HG02610 (cell line): Measurements from ENCODE around the gene SETD2.

Experiments used
- ATAC-seq: cut with Tn5 transposase; IDR thresholded peaks from one replicate; pipeline ENCODE4 v1.9.1; 2021; ENCODE audit warnings: mild to moderate bottlenecking, moderate library complexity; ENCODE audit not compliant: unreplicated experiment

Gene SETD2

DNA sequence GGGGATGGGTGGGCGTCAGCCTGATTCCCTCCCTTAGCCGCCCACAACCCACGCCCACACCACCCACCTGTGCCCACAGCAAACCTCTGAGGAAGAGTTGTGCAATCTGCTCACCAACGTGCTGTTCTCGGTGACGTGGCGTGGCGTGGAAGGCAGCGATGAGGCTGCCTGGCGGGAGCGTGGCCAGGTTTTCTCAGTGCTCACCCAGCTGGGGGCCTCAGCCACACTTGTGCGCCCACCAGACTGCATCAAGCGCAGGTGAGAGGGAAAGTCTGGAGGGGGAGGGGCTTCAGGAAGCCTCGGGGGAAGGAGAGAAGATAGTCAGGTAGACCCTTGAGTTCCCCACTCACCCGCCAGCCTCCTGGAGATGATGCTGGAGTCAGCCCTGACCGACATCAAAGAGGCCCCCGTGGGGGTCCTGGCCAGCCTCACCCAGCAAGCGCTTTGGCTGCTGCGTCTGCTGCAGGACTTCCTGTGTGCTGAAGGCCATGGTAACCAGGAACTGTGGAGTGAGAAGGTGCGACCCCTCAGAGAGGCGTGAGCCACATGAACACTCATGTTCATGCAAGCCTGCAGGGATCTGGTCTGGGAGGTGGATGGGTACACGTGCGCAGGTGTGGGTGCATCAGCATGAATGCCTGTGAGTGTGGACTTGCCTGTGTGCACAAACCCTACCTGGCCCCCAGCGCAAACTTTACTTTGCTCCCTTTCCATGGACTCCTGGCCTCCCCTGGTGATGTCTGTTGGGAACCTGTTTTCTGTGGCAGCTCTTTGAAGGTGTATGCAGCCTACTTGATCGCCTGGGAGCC, 162.8 kb downstream of the SETD2 start:
- ATAC-seq, result no peak

DNA sequence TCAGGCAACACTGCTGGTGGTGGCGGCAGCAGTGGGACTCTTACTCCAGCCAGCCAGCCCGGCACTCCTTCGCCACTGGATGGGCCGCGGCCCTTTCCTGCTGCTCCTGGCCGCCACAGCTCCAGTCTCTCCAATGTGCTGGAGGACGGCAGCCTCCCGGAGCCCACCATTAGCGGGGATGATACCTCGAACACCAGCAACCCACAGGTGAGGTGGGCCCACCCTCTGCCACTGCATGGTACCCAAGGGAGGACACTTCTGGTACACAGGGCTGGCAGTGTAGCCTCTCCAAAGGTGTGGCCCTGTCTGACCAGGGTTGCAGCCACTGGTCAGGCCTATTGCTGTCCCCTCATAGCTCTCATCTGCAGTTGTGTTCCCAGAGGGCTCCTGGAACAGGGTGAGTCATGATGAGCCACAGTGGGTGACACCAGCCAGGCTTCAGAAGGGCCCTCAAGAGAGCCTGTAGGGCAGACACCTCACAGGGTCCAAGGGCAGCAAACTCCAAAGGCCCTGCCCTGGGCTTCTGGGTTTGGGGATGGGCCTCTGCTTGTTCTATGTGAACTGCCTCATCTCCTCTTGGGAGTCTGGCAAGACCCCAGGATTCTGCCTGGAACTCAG, 163.6 kb downstream of the SETD2 start:
- no peak for ATAC-seq

DNA sequence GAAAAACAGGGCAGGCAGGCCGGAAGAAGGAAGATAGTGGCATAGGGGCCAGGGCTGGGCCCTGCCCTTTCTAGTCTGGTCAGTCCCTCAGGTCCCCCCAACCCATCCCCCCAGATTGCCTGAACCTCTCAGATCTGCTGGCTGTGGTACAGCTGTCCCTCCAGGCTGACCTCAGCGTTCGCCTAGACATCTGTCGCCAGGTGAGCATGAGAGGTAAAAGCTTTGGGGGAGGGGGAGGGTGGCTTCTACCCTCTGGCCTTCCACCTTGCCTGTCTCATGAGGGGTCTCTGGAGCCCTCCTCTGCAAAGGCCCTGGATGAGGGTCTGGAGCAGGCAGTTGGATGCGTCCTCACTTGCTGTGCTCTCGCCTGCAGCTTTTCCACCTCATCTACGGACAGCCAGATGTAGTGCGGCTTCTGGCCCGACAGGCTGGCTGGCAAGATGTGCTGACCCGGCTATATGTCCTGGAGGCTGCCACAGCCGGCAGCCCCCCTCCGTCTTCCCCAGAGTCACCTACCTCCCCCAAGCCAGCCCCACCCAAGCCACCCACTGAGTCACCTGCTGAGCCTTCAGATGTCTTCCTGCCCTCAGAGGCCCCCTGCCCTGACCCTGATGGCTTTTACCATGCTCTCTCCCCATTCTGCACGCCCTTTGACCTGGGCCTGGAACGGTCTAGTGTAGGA, 164.3 kb downstream of the SETD2 start:
- no peak for ATAC-seq

DNA sequence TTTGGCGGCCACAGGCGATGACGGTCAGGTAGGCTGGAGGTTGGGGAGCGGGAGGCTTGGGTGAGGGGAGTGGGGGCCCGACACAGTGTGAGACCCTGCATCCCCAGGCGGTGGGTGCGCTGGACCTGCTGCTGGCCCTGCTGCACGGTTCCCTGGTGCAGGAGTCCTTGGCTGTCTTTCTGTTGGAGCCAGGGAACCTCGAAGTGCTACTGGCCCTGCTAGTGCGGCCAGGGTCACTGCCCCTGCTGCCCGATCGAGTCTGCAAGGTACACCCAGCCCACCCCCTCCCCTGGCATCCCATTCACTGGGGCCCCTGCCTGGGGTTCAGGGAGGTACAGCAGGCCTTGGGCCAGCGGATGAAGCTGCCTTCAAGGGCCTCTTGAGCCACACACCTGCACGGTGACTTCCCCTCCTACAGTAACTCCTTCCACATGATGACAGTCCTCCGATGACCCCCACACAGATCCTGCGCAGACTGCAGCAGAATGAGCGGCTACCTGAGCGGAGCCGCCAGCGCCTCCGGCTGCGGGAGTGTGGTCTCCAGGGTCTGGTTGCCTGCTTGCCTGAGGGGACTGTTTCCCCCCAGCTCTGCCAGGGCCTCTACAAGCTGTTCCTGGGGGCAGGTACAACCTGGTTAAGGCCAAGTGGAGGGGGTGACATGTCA, 164.9 kb downstream of the SETD2 start:
- no peak for ATAC-seq

DNA sequence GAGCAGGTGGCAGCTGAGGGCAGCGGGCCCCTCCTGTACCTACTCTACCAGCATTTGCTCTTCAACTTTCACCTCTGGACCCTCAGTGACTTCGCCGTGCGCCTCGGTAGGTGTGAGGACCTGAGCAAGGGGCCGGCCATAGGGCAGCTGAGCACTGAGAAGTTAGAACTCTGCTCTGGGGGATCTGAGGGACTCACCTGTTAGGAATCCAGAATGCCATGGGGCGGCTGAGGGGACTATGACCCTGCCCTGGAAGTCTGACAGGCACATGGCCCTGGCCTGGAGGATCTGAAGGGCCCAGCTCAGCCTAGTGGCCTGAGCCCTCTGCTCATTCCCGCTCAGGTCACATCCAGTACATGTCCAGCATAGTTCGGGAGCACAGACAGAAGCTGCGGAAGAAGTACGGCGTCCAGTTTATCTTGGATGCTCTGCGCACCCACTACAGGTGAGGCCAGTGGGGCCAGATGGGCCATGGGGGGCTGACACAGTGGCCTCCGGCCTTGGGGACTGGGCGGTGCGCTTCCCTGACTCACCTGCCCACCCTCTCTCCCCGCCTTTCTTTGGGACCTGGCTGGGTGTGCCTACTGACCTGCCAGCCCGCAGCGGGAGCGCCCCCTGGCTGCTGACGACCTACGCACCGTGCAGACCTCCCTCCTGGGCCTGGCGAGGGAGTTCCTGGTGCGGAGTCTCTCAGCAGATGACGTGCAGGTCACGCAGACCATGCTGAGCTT, 165.6 kb downstream of the SETD2 start:
- no peak for ATAC-seq

DNA sequence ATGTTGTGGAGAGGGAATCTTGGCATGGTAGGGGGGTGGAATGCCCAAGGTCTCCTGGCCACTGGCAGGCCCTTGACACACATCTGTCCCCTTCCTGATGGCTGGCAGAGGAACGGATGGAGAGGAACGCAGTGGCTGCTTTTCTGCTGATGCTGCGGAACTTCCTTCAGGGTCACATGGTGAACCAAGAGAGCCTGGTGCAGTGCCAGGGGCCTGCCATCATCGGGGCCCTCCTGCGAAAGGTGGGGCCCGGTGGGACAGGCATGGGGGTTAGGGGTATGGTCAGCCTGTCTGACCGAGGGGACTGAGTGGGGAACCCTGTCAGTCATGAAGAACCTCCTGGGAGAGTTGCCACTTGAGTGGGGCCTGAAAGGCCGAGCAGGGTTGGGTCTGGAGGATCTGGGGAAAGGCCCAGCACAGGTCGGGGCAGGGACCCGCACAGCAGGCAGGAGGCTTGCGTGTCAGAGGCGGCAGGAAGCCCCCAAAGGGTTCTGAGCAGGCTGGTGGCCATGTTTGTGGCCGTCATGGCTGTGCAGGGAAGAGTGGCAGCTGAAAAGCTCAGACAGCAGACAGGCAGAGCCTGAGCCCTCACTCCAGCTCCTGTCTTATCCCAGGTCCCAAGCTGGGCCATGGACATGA, 166.3 kb downstream of the SETD2 start:
- ATAC-seq, result no peak

DNA sequence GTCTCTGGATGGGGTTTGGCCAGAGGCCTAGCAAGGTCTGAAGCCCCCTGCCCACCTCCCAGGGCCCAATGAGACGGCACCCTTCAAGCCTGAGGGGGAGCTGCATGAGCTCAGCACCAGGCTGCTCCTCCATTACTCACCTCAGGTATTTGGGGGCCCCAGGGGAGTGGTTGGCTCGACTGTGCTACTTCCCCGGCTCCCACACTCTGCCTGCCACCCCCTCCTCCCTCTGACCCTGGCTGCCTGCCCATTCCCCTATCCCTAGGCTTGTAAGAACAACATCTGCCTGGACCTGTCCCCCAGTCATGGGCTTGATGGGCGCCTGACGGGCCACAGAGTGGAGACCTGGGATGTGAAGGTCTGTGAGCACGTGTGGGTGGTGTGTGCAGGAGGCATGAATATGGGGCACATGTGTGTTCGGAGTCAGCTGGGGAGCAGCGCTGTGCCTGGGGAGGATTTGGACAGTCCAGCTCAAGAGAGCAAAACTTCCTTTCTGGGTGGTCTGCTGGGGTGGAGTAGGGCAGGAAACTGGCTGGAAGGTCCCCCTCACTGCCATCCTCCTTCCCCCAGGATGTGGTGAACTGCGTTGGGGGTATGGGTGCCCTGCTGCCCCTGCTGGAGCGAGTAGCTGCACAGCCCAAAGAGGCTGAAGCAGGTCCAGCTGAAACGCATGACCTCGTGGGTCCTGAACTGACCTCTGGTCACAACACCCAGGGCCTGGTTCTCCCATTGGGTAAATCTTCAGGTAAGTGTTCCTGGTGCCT, 167.0 kb downstream of the SETD2 start:
- no peak for ATAC-seq

DNA sequence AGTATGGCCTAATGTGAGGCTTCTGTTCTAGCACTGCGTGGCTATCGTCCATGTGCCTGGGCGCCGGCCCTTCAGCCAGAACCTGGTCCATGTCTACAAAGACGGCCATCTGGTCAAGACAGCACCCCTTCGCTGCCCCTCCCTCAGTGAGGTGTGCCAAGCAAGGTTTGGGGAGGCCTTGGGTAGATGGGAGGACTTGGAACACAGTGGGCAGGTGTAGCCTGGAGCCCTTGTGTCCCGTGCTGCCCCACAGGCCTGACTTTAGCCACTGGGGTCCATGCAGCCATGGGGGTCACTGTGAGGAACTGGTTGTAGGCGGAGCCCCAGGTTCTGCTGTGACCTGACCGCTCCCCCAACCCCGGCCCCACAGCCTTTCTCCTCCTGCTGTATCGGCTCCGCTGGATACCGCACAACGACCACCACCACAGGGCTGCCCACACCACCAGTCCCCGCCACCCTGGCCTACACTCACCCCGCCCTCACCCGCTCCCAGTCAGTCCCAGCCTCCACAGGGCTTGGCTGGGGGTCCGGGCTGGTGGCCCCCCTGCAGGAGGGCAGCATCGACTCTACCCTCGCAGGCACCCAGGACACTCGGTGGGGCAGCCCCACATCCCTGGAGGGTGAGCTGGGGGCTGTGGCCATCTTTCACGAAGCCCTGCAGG, 167.9 kb downstream of the SETD2 start:
- ATAC-seq, result no peak

DNA sequence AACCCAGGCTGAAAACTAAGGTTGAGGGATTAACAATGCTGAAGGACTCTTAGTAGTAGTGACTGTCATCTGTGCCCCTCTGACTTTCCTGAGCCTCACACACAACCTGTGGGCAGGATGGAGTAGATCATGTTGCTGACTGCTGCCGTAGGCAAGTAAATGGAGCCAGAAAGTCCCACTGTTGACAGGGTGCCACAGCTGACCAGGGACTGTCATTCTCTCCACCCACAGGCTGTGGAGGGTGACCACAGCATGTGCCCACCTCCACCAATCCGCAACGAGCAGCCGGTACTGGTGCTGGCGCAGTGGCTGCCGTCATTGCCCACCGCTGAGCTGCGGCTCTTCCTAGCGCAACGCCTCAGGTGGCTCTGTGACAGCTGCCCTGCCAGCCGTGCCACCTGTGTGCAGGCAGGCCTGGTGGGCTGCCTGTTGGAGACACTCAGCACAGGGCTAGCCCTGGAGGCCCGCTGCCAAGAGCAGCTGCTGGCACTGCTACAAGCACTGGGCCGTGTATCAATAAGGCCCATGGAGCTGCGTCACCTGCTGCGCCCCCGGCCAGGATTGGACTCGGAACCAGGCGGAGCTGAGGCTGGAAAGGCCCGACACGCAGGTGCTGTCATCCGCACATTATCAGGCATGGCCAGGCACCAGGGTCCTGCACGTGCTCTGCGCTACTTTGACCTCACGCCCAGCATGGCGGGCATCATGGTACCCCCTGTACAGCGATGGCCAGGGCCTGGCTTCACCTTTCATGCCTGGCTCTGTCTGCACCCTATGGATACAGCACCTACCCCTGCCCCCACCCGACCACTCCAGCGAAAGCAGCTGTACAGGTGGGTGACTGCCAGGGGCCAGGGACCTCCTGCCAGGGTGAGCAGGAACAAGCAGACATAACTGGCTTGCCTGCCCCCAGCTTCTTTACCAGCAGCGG, 168.8 kb downstream of the SETD2 start:
- ATAC-seq, result no peak

DNA sequence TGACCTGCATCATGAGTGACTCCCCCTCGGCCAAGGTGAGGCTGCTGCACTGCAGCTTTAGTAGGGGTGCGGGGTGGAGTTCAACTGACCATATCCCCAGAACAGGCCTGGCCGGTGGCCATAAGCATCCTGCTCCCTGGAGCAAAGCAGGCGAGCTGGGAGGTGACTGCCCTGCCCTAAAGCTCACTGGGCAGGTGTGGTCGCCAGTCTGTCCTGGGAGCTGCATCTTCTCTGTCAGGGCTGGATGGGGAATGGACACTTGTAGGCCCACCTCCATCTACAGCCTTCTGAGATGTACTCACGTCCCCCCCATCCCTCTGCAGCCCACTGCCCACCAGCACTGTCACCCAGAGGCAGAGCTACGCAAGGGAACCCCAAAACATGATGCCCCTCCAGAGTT, 169.9 kb downstream of the SETD2 start:
- no peak for ATAC-seq

DNA sequence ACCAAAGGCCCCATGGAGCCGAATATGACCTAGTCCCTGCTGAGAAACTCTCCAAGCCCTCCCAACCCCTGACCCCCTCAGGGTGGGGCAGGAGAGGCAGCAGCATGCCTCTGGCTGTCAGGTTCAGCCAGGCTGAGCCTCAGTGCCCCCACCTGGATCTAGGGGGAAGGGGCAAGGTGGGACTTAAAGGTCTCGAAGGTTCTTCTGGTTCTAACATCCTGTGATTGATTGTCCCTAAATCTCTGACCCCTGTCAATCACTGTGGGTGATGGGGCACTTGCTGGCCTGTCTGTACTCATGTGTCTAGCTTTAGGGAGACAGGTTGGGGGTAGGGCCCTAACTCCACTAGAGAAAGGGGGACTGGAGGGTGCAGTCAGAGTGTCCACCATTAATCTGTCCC, 170.6 kb downstream of the SETD2 start:
- ATAC-seq, result no peak

DNA sequence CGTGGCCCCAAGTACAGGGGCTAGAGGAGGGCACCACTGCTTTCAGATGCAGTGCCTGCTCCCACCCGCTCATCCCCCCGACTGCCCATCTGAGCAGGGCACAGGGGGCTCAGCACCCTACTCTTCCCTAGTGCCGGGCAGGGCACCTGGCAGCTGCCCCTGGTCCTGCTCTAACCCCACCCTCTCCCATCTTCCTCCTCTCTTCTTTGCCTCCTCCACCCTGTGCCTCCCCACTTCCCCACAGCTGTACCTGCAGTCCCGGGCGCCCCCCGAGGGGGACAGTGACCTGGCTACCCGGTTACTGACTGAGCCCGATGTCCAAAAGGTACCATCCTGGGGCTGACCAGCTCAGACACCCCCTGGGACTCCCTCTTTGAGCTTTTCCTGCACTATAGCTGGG, 171.7 kb downstream of the SETD2 start:
- ATAC-seq, result no peak

DNA sequence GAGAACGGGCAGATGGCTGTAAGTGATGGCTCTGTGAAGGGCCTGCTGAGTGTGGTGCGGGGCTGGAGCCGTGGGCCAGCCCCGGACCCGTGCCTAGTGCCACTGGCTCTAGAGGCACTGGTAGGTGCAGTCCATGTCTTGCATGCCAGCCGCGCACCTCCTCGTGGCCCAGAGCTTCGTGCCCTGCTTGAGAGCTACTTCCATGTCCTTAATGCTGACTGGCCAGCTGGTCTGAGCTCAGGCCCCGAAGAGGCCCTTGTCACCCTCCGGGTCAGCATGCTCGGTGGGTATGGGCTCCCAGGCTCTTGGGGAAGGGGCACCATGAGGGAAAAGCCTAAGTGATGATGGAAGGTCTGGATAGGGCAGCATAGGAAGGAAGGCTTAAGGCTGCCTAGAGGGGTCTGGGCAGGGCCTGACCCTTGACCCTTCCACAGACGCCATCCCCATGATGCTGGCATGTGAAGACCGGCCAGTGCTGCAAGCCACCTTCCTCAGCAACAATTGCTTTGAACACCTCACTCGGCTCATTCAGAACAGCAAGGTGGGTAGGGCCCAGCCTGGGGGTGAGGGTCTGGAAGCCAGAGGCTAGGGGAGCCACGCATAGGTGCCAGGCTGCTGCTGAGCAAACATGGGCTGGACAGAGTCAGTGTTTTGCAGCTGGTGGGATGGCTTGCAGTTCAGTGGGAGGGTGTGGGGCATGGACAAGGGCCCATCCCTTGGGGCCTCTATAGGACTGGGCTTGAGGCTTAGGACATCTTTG, 172.3 kb downstream of the SETD2 start:
- ATAC-seq, result no peak

DNA sequence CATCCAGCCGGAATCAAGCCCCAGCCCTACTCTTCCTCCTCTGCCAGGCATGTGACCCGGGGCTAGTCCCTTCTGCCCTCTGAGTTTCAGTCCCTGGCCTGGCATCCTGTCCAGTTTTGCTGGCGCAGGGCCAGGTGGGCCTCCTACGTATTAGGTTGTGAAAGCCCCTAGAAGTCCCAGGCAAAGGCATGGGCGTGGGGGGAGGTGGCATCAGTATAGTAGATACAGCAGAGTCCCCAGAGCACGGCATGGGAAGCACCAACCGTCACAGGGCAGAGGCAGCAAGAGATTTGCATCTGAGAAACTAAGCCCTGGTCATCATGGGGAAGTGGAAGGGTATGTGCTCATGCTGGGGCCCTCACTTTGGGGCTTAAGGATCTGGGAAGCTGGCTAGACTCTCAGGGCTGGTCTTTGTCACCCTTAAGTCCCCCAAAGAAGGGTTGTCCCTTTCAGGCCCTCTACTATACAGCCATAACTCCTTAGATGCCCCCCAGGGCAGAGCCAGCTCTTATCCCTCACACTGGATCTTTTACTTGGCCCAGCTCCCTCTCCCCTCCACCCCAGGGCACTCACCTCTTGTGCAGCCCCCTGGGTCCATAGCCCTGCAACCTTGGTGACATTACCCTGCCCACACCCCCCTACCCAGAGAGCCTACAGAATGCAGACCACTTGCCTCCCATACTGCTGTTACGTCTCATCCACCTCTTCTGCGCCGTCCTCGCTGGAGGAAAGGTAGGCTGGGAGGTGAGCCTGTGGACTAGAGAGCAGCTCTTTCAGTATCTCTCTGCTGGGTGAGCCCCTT, 173.1 kb downstream of the SETD2 start:
- no peak for ATAC-seq

DNA sequence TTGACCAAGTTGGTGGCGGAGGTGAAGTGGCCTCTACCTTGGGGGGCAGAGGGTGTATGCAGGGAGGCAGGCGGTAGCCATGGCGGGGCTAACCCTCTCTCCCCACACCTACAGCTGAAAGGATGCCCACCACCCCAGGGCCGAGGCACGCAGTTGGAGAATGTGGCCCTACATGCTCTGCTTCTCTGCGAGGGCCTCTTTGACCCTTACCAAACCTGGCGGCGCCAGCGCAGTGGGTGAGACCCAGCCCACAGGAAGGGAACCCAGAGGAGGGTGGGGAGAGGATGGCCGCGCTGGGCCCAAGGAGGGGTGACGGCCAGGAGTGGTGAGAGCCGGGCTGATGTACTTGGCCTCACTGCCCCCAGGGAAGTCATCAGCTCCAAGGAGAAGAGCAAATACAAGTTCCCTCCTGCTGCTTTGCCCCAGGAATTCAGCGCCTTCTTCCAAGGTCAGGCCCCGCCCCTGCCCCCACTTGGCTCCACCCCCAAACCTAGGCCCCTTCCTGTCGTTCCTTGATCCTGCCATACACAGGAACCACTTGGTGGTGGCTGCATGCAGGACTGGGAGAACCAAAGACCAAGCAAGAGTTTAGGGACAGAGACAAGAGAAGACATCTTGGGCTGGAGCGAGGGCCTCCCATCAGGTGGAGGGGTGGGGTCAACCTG, 174.6 kb downstream of the SETD2 start:
- no peak for ATAC-seq

DNA sequence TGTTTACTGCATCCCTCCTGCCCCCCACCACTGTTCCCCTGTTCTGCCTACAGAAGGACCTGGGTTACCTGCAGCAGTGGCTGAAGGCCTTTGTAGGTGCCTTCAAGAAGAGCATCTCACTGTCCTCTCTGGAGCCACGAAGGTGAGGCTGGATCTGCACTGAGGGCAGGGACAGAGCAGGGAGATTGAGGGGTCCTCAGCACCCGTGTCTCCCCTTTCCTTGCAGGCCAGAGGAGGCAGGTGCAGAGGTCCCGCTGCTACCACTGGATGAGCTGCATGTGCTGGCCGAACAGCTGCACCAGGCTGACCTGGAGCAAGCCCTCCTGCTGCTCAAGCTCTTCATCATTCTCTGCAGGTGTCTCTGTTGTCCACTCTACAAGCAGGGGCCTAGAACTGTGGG, 175.3 kb downstream of the SETD2 start:
- ATAC-seq, result no peak
